ENCODE measurements around the gene RNF224. TPM values are rescaled to one million over a fixed set of nuclear protein-coding genes. Genes with fewer than 3 reads are reported as not detected.

The RNF224 gene
- total RNA-seq, 1 donor from 2014 or later = 0.34 TPM

GRCh38 chr9:137215196-137215986, 11.9 kb upstream of the RNF224 start:
- DNase-seq (ENCODE audit: low spot score) = no peak

- DNase-seq (ENCODE audit: low spot score) = no peak
Observed at GRCh38 chr9:137216188-137216965, 10.9 kb upstream of the RNF224 start.

GRCh38 chr9:137217276-137218211, 9.8 kb upstream of the RNF224 start:
- DNase-seq (ENCODE audit: low spot score) = peak; percentile 90

DNA sequence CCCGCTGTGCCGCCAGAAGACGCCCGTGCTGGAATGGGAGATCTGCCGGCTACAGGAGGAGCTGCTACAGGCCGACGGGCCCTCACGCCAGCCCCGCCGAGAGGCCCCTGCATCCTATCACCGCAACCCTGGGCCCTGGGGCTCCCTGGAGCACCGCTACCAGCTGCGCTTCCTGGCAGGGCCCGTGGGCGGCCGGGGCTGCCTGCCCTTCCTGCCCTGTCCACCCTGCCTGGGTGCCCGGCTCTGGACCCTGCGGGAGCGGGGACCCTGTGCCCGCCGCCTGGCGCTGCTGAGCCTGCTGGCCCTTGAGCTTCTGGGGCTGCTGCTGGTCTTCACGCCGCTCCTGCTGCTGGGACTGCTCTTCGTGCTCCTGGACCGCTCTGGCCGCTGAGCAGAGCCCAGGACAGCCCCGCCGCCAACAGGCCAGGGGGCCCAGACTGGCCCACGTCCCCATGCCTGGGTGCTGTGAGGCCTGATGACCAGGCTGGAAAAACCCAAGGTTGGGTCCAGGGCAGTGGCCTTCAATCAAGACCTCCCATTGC, 9.0 kb upstream of the RNF224 start:
- DNase-seq (ENCODE audit: low spot score) = no peak

DNA sequence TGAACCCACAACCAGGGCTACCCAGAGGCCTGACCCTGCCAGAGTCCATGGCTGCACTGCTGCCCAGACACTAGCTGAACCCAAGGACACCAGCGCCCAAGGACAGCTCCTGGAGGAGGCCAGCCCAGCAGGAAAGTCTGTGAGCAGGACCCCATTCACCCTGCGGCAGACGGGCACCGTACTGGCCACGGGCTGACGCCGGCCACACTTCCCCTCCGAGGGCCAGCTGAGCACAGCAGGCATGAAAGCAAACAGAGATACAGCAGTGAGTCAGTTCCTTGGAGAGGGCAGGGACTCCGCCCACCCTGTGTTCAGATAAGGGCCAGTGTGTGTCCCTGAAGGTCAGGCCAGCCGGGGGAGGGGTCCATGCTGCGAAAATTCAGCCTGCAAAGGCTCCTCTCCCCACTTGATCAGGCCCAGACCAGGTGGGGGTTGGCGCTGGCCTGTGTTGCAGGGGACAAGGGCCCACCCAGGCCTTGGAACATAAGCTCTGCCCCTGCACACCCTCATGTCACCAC, 8.5 kb upstream of the RNF224 start:
- DNase-seq (ENCODE audit: low spot score) = no peak

DNA sequence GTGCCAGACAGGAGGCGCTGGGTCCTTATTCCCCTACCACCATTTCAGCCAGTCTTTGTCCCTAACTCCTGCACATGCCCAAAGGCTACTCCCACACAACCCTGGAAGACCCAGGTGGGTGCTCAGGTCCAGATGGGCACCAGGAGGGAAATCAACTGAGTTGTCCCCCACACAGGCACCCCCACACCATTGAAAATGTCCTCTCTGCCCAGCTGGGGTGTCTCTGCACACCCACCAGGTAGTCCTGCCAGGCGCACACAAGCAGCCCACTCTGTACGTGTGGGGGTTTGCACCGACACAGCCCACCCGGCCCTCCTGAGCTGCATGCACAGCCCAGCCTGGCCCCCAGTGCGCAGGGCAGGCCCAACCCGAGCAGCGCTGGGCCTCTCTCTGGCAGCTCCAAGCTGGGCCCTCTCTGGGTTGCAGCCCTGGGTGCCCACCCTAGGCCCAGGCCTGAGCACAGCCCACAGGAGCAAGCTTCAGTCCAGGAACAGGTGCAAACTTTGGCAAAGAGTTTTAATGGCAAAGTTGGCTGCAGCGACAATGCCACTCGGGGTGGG, 7.5 kb upstream of the RNF224 start:
- no peak for DNase-seq (ENCODE audit: low spot score)

GRCh38 chr9:137220317-137221094, 6.8 kb upstream of the RNF224 start:
- DNase-seq (ENCODE audit: low spot score) = no peak

DNA sequence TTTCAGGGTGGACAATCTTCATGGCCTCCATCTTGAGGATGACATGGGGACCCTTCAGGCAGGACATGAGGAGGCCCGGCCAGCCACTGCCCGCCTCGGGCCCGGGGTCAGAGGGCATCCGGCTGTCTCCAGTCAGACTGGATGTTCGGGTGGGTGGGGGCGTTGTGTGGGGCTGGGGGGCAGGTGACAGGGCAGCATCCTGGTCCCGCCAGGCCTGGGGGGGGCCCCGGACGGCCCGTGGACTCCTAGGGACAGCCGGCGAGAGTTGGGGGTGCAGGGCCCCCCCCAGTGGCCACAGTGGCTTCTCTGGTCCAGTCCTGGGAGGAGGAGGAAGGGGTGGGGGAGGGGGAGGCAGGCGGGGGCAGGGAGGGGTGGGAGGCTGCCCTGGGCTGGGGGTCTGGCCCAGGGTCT, 6.2 kb upstream of the RNF224 start:
- no peak for DNase-seq (ENCODE audit: low spot score)

GRCh38 chr9:137221506-137222111, 5.7 kb upstream of the RNF224 start:
- DNase-seq (ENCODE audit: low spot score) = no peak

DNA sequence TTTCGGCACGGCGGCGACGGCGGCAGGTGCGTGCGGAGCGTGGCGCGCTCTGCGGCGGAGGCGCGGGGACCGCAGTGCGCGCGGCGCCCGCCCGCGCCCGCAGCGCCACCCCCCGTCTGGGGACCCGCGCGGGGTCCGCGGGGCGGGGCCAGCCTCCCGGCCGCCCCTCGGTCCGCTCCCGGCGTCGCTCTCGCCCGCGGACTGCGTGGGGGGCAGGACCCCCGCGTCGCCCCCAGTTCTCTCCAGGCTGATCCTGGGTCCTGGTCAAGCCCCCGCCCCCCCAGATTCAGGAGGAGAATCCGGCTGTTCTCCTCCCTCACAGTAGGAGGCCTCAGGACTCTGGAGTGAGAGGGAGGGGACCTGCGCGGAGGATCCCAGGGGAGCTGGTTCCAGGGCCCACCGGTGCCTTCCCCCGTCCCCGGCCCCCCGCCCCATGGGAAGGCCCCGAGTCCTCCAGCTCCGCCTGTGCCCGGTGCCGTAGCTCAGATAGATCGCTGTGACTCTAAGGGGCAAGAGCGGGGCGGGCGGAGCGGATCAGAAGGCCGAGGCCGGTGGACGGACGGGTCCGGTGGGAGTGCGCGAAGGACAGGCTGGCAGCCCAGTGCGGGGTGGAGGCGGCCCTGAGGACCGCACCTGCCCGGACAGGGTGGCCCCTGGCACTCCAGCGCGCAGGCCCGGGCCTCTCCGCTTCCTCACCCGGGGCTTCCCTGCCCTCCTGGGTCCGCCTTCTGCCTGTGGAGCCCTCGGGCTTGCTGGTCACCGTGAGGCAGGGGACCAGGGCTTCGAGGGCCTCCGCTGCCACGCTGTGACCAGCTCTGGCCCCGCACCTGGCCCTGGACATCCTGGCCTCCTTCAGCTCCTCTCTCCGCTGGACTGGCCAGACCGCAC, 4.9 kb upstream of the RNF224 start, which contains the start of gene RNF208:
Gene RNF208, minus strand, starts transcription at position 51 of the 888 bp plus-strand sequence. CDS start 1,028 bp downstream, outside the sequence.
- DNase-seq (ENCODE audit: low spot score) = no peak

DNA sequence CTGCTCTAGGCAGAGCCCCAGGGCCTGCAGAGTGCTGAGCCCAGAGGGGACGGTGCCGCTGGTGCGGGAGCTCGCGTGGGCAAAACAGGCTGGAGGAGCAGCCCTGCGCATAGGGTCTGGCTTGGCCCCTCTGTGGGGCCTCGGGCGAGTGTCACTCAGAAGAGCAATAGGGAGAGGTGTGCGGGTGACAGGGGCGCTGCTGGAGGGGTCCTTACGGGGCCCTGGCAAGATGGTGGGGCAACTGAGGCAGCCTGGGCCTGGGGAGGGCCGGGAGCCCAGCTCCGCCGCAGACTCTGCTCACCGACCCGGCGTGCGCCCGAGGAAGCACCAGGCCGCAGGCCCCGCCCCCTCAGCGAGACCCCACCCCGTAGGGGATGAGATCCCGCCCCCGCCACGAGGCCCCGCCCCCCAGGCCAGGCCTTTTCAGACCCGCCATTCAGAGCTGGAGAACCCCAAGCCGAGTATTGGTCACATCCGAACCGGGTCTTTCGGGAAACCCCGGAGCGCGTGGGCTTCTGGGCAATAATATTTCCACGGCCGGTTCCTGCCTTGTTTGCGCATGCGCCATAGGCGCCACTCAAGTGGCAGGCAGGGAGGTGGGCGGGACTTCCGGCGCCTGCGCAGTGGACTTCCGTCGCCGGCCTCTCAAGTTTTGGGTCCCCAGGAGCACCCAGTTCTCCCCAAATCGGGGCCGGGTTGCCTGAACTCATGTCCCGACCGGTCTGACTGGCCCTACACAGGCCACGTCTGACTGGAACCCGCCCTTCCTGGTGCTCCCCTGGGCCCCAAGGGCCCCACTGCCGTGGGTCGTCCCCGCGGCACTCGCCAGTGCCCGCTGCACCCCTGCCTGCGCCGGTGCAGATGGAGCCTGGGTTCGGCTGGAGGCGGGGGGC, 4.0 kb upstream of the RNF224 start:
- peak; percentile 98 for DNase-seq (ENCODE audit: low spot score)

- DNase-seq (ENCODE audit: low spot score) = no peak
Observed at GRCh38 chr9:137224830-137225694, 2.2 kb upstream of the RNF224 start, which contains the start of gene CYSRT1. Gene CYSRT1, plus strand, starts transcription at chr9:137225174. Its CDS starts 448 bp downstream, at chr9:137225622.

- DNase-seq (ENCODE audit: low spot score) = no peak
Observed at GRCh38 chr9:137225699-137226331, 1.5 kb upstream of the RNF224 start.

- DNase-seq (ENCODE audit: low spot score) = no peak
Observed at GRCh38 chr9:137226338-137227053, 806 bp upstream of the RNF224 start.

- no peak for DNase-seq (ENCODE audit: low spot score)
Observed at GRCh38 chr9:137227853-137228505, 677 bp downstream of the RNF224 start.

Measured in ureter (tissue), 1 donor.